HepG2 (cell line): ENCODE data around the gene XRCC1. TPM values are rescaled to one million over a fixed set of nuclear protein-coding genes. Genes with fewer than 3 reads are reported as not detected.

ENCODE experiments used
- EED ChIP-seq: sonication (generic); formaldehyde crosslinking; IDR thresholded peaks from 2 replicates; pipeline ENCODE4 v1.5.0; 2020; ENCODE audit warnings: mild to moderate bottlenecking, missing genetic modification reagents
- ELF1 ChIP-seq: sonication (generic); formaldehyde crosslinking; IDR thresholded peaks from 2 replicates; pipeline ENCODE4 v1.4.0; 2020; ENCODE audit warnings: missing genetic modification reagents
- FLYWCH1 ChIP-seq: sonication (generic); formaldehyde crosslinking; IDR thresholded peaks from 2 replicates; pipeline ENCODE4 v1.8.1; 2023; ENCODE audit warnings: mild to moderate bottlenecking, missing genetic modification reagents
- GLI4 ChIP-seq: sonication (generic); formaldehyde crosslinking; IDR thresholded peaks from 2 replicates; pipeline ENCODE4 v1.5.1; 2020; ENCODE audit warnings: missing genetic modification reagents, mild to moderate bottlenecking, moderate library complexity, borderline replicate concordance
- HMG20A ChIP-seq: IDR thresholded peaks from 2 replicates; pipeline ENCODE4 v1.6.1; 2016; ENCODE audit warnings: borderline replicate concordance
- HOMEZ ChIP-seq: IDR thresholded peaks from 2 replicates; pipeline ENCODE4 v1.6.1; 2016; ENCODE audit warnings: low read depth
- MTERF4 ChIP-seq: sonication (generic); formaldehyde crosslinking; IDR thresholded peaks from 2 replicates; pipeline ENCODE4 v1.8.0; 2023; ENCODE audit warnings: mild to moderate bottlenecking, missing genetic modification reagents
- PPARG ChIP-seq: conservative IDR thresholded peaks from 2 replicates; pipeline ENCODE4 v1.6.1; 2016; ENCODE audit warnings: missing biosample characterization, missing genetic modification reagents
- REPIN1 ChIP-seq: sonication (generic); formaldehyde crosslinking; IDR thresholded peaks from 2 replicates; pipeline ENCODE4 v1.8.0; 2022; ENCODE audit warnings: missing genetic modification reagents, low read depth, mild to moderate bottlenecking, borderline replicate concordance
- THAP11 ChIP-seq: IDR thresholded peaks from 2 replicates; pipeline ENCODE4 v1.6.1; 2016; ENCODE audit warnings: missing biosample characterization, missing genetic modification reagents
- ZNF180 ChIP-seq: sonication (generic); formaldehyde crosslinking; IDR thresholded peaks from 2 replicates; pipeline ENCODE4 v1.4.0; 2020; ENCODE audit warnings: low read depth, missing genetic modification reagents, borderline replicate concordance
- ZNF710 ChIP-seq: sonication (generic); formaldehyde crosslinking; IDR thresholded peaks from 2 replicates; pipeline ENCODE4 v1.5.0; 2020; ENCODE audit warnings: mild to moderate bottlenecking, missing genetic modification reagents, borderline replicate concordance
- ZNF768 ChIP-seq: sonication (generic); formaldehyde crosslinking; IDR thresholded peaks from 2 replicates; pipeline ENCODE4 v1.4.0; 2020; ENCODE audit warnings: missing genetic modification reagents
- polyA plus RNA-seq, 8 experiments: library from polyadenylated mRNA; depleted of rRNA in 3 of 8; stranded (reverse) in 7 of 8; unstranded in 1 of 8; fragments of >200 nt; fragmentation: Illumina TruSeq in 4 of 8; extraction: Trizol in 4 of 8; gene quantifications; 2 replicates each; pipeline versions ENCODE4 v1.2.1 to v1.2.3, GENCODE V29; 2011 to 2016; ENCODE audit warnings: low read depth in 4 of 8, missing spikeins in 1 of 8, mixed read lengths in 1 of 8; ENCODE audit not compliant: insufficient read depth in 1 of 8
- total RNA-seq, 5 experiments: library from RNA; depleted of rRNA; stranded (reverse); fragments of >200 nt; fragmentation: Illumina TruSeq; extraction: Trizol; gene quantifications; 2 replicates each; pipeline ENCODE4 v1.2.3, GENCODE V29; 2016; ENCODE audit warnings: low read depth in 1 of 5
- TF ChIP-seq, protein P1 (sequence below): sonication (generic); formaldehyde crosslinking; IDR thresholded peaks from 2 replicates; pipeline ENCODE4 v1.4.0; 2020; ENCODE audit warnings: missing genetic modification reagents
- TF ChIP-seq, protein P2 (sequence below): IDR thresholded peaks from 2 replicates; pipeline ENCODE4 v1.6.1; 2016
- TF ChIP-seq, protein P3 (sequence below): sonication (generic); formaldehyde crosslinking; IDR thresholded peaks from 2 replicates; pipeline ENCODE4 v1.5.0; 2020; ENCODE audit warnings: mild to moderate bottlenecking, missing genetic modification reagents, moderate library complexity

The XRCC1 gene
- total and polyA plus RNA-seq, 2 of the 13 experiments (the other 11 are each of a cell fraction or from before 2014, with no cell fraction given), result 24.7 to 26.3 TPM

DNA sequence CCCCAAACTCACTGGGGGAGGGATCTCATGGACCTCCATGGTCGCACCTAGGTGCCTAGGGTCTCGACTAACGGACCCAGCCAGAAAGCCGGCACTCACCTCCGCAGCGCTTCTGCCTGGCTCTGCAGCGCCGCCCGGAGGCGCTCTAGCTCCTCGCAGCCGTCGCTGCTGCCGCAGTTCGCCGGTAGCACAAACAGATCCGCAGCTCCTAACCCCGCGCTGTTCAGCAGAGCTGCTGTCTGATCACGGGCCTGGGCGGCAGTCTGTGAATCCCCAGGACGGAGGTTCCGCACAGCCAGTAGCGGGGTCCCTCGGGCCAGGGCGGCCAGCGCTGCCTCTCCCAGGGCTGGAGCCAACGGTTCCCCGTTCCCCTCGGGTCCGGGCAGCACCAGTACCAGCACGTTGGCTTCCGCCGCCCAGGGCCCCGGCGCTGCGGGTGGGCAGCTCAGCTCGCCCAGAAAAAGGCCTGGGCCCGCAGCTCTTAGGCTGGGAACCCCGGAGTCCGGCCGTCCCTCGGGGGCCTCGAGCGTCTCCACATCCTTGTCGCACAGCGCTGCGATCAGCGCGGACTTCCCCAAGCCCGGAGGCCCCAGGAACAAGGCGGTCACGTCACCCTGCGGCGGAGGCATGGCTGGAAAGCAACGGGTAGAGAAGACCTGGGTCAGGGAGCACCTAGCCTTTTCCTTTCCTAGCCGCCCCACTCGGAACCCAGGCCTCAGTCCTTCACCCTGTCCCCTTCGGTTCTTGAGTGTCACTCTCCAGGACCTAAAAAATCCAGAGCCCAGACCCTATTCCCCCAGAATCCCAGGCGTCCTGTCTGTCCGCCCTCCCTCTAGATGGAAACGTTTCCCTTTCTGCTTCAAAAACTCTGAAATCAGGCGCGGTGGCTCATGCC is 19.6 kb upstream of the XRCC1 start (continued):
- TF ChIP-seq, protein P1, sequence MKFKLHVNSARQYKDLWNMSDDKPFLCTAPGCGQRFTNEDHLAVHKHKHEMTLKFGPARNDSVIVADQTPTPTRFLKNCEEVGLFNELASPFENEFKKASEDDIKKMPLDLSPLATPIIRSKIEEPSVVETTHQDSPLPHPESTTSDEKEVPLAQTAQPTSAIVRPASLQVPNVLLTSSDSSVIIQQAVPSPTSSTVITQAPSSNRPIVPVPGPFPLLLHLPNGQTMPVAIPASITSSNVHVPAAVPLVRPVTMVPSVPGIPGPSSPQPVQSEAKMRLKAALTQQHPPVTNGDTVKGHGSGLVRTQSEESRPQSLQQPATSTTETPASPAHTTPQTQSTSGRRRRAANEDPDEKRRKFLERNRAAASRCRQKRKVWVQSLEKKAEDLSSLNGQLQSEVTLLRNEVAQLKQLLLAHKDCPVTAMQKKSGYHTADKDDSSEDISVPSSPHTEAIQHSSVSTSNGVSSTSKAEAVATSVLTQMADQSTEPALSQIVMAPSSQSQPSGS (CRISPR knock-in tag), result peak; percentile 42; the same call in 1 of the 2 replicates
- TF ChIP-seq FLYWCH1 (CRISPR knock-in tag) (no peak), HMG20A (CRISPR knock-in tag) (no peak), HOMEZ (CRISPR knock-in tag) (no peak), PPARG (CRISPR knock-in tag) (no peak), ZNF710 (CRISPR knock-in tag) (peak; percentile 32; the same call in 1 of the 2 replicates), ELF1 (no peak), MTERF4 (CRISPR knock-in tag) (peak; percentile 57; the same call in 1 of the 2 replicates), EED (CRISPR knock-in tag) (peak; percentile 74; the same call in 1 of the 2 replicates), GLI4 (CRISPR knock-in tag) (peak; percentile 85; the same call in 1 of the 2 replicates), THAP11 (CRISPR knock-in tag) (peak; percentile 28; the same call in 1 of the 2 replicates), ZNF180 (no peak), ZNF768 (CRISPR knock-in tag) (peak; percentile 88), REPIN1 (peak; percentile 47; the same call in 1 of the 2 replicates)
- TF ChIP-seq, protein P2, sequence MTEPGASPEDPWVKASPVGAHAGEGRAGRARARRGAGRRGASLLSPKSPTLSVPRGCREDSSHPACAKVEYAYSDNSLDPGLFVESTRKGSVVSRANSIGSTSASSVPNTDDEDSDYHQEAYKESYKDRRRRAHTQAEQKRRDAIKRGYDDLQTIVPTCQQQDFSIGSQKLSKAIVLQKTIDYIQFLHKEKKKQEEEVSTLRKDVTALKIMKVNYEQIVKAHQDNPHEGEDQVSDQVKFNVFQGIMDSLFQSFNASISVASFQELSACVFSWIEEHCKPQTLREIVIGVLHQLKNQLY, result no peak
- TF ChIP-seq, protein P3, sequence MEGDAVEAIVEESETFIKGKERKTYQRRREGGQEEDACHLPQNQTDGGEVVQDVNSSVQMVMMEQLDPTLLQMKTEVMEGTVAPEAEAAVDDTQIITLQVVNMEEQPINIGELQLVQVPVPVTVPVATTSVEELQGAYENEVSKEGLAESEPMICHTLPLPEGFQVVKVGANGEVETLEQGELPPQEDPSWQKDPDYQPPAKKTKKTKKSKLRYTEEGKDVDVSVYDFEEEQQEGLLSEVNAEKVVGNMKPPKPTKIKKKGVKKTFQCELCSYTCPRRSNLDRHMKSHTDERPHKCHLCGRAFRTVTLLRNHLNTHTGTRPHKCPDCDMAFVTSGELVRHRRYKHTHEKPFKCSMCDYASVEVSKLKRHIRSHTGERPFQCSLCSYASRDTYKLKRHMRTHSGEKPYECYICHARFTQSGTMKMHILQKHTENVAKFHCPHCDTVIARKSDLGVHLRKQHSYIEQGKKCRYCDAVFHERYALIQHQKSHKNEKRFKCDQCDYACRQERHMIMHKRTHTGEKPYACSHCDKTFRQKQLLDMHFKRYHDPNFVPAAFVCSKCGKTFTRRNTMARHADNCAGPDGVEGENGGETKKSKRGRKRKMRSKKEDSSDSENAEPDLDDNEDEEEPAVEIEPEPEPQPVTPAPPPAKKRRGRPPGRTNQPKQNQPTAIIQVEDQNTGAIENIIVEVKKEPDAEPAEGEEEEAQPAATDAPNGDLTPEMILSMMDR, result peak; percentile 95
